GM12878 (cell line): ENCODE measurements around the gene BAZ2B. TPM values are rescaled to one million over a fixed set of nuclear protein-coding genes. Genes with fewer than 3 reads are reported as not detected.

Source experiments
- ATAC-seq: fragments of 200-7000 bp; cut with Tn5 transposase; 3 replicates; pipeline ENCODE4 v1.9.1; 2020; ENCODE audit warnings: mild to moderate bottlenecking, moderate library complexity
- BruUV-seq: library from RNA; stranded (reverse); fragments of 400-500 nt; replicated peaks from 2 replicates; lab custom pipeline; 2021; lab: Mats Ljungman, UMichigan
- CTCF ChIA-PET: fragments of 300-600 bp; sonication (Branson Sonifier 250); formaldehyde crosslinking; extraction: SDS; loops from one replicate; lab custom pipeline; 2021; ENCODE audit warnings: inconsistent platforms; lab: Yijun Ruan, JAX
- POLR2A ChIA-PET: fragments of 350-600 bp; formaldehyde crosslinking; extraction: SDS; loops from one replicate; lab custom pipeline; 2021; ENCODE audit warnings: inconsistent platforms; lab: Charles Lee
- RAD21 ChIA-PET: fragments of 300-600 bp; sonication (Branson Sonifier 250); formaldehyde crosslinking; loops from one replicate; lab custom pipeline; 2023; ENCODE audit warnings: antibody characterized with exemption; ENCODE audit not compliant: unreplicated experiment; lab: Charles Lee
- SMC1A ChIA-PET: fragments of 300-600 bp; sonication (Branson Sonifier 250); formaldehyde crosslinking; loops from one replicate; lab custom pipeline; 2023; ENCODE audit not compliant: unreplicated experiment, uncharacterized antibody; lab: Charles Lee
- DNase-seq: peaks from one replicate; pipeline ENCODE4 v3.0.0-alpha.2; 2011; ENCODE audit warnings: low read depth, low spot score
- FAIRE-seq: peaks from 3 replicates; lab custom pipeline; 2011; peaks lifted over from hg19 to GRCh38; lab: Jason Lieb, UNC
- H2AFZ ChIP-seq: 2 replicates; pipeline ENCODE4 v1.6.0; 2011; ENCODE audit warnings: low read depth, low read length, control low read depth; ENCODE audit not compliant: control insufficient read depth
- H3K27ac ChIP-seq: 2 replicates; pipeline ENCODE4 v1.5.1; 2011; ENCODE audit warnings: control low read depth; ENCODE audit not compliant: control insufficient read depth, insufficient read depth
- H3K27me3 ChIP-seq, 2 experiments: replicated peaks in 1 of 2; 2 replicates each; pipeline versions ENCODE4 v1.6.0 to v1.6.1; 2011; ENCODE audit warnings: low read length in 1 of 2; ENCODE audit not compliant: control insufficient read depth in 2 of 2, insufficient read depth in 2 of 2
- H3K36me3 ChIP-seq, 2 experiments: 2 replicates each; pipeline ENCODE4 v1.5.1; 2011; ENCODE audit warnings: low read length in 1 of 2; ENCODE audit not compliant: control insufficient read depth in 2 of 2, insufficient read depth in 2 of 2
- H3K4me1 ChIP-seq: 2 replicates; pipeline ENCODE4 v1.6.1; 2011; ENCODE audit warnings: mild to moderate bottlenecking, low read length, moderate library complexity, mixed read lengths; ENCODE audit not compliant: control insufficient read depth, insufficient read depth
- H3K4me2 ChIP-seq: 2 replicates; pipeline ENCODE4 v1.6.0; 2011; ENCODE audit warnings: control low read depth; ENCODE audit not compliant: control insufficient read depth, insufficient read depth
- H3K4me3 ChIP-seq: fragments of 200-600 bp; sonication (generic); 2 replicates; pipeline ENCODE4 v1.5.1; 2016
- H3K79me2 ChIP-seq: 2 replicates; pipeline ENCODE4 v1.6.0; 2011; ENCODE audit warnings: low read length; ENCODE audit not compliant: control insufficient read depth, insufficient read depth
- H3K9ac ChIP-seq: 2 replicates; pipeline ENCODE4 v1.8.0; 2011; ENCODE audit warnings: low read length, control low read depth, mixed read lengths; ENCODE audit not compliant: control insufficient read depth, insufficient read depth
- H3K9me3 ChIP-seq: replicated peaks from 3 replicates; pipeline ENCODE4 v1.5.1; 2011; ENCODE audit warnings: mild to moderate bottlenecking, low read length; ENCODE audit not compliant: control insufficient read depth, insufficient read depth
- H4K20me1 ChIP-seq: 2 replicates; pipeline ENCODE4 v1.6.0; 2011; ENCODE audit not compliant: control insufficient read depth, insufficient read depth
- BCL3 ChIP-seq: IDR thresholded peaks from 2 replicates; pipeline ENCODE4 v1.6.1; 2011; ENCODE audit warnings: borderline replicate concordance, low read depth, mild to moderate bottlenecking, moderate library complexity, low read length; ENCODE audit not compliant: insufficient read depth, poor library complexity, severe bottlenecking
- BHLHE40 ChIP-seq, 2 experiments: fragments of 450-650 bp in 1 of 2; IDR thresholded peaks; 2 replicates each; pipeline ENCODE4 v1.6.1; 2011 to 2017; ENCODE audit warnings: low read depth in 2 of 2, borderline replicate concordance in 1 of 2, improper control_type of control experiment in 1 of 2, low read length in 1 of 2, mild to moderate bottlenecking in 1 of 2
- DPF2 ChIP-seq: fragments of 450-650 bp; IDR thresholded peaks from 2 replicates; pipeline ENCODE4 v1.6.1; 2017; ENCODE audit warnings: mild to moderate bottlenecking
- E2F8 ChIP-seq: fragments of 450-650 bp; IDR thresholded peaks from 2 replicates; pipeline ENCODE4 v1.6.1; 2018; ENCODE audit warnings: mild to moderate bottlenecking, low read depth, moderate library complexity; ENCODE audit not compliant: partially characterized antibody
- MAX ChIP-seq: IDR thresholded peaks from 2 replicates; pipeline ENCODE4 v1.6.1; 2012; ENCODE audit warnings: low read depth, low read length, improper control_type of control experiment
- POU2F2 ChIP-seq: IDR thresholded peaks from 3 replicates; pipeline ENCODE4 v1.6.1; 2011; ENCODE audit warnings: low read depth, mild to moderate bottlenecking, low read length, borderline replicate concordance
- RELA ChIP-seq: fragments of 450-650 bp; IDR thresholded peaks from 2 replicates; pipeline ENCODE4 v1.8.0; 2014; ENCODE audit warnings: borderline replicate concordance; ENCODE audit not compliant: partially characterized antibody
- USF2 ChIP-seq: IDR thresholded peaks from 2 replicates; pipeline ENCODE4 v1.6.1; 2011; ENCODE audit warnings: low read depth, low read length, improper control_type of control experiment, borderline replicate concordance
- ZBTB33 ChIP-seq: fragments of 450-650 bp; IDR thresholded peaks from 2 replicates; pipeline ENCODE4 v1.6.1; 2017; ENCODE audit warnings: mild to moderate bottlenecking
- ZNF687 ChIP-seq: fragments of 450-650 bp; IDR thresholded peaks from 2 replicates; pipeline ENCODE4 v1.6.1; 2017; ENCODE audit warnings: mild to moderate bottlenecking, moderate library complexity
- WGBS: methylation state at CpG from one replicate; pipeline ENCODE4 v1.1.6; 2016; ENCODE audit warnings: low lambda C conversion rate; ENCODE audit not compliant: insufficient replicate concordance, insufficient coverage; ENCODE audit errors: missing lambda C conversion rate; 5-methylcytosine and 5-hydroxymethylcytosine counted together
- in situ Hi-C: fragments of 300-500 bp; cut with MboI; formaldehyde crosslinking; loops from 9 replicates; pipeline ENCODE4 v1.14.3; 2018; ENCODE audit warnings: mixed read lengths
- intact Hi-C: fragments of 100-400 bp; cut with micrococcal nuclease; formaldehyde crosslinking; loops from one replicate; pipeline ENCODE4 v1.14.2; 2022; ENCODE audit not compliant: unreplicated experiment
- polyA plus RNA-seq, 11 experiments: library from polyadenylated mRNA; depleted of rRNA in 4 of 11; unstranded in 6 of 11; stranded (reverse) in 5 of 11; fragments of >200 nt; fragmentation: Nextera tagmentation in 4 of 11; fragmentation: Illumina TruSeq in 1 of 11; extraction: Ambion mirVana in 4 of 11; extraction: Trizol in 1 of 11; gene quantifications; 1 replicate in 1 of 11; 2 replicates in 10 of 11; pipeline versions ENCODE4 v1.2.1 to v1.2.3, GENCODE V29; 2011 to 2016; ENCODE audit warnings: inconsistent platforms in 2 of 11, missing spikeins in 2 of 11, low read depth in 1 of 11
- total RNA-seq, 4 experiments: library from RNA; depleted of rRNA in 3 of 4; stranded (reverse); fragments of >200 nt in 3 of 4; fragmentation: Illumina TruSeq in 1 of 4; extraction: Trizol in 1 of 4; gene quantifications; 2 replicates each; pipeline versions ENCODE4 v1.2.1 to v1.2.3, GENCODE V29; 2013 to 2021

BAZ2B gene
- total and polyA plus RNA-seq, 10 of the 15 experiments (the other 5 are each of a cell fraction or from before 2014, with no cell fraction given) = 8.8 to 49.7 (median 24.7) TPM

GRCh38 chr2:159366538-159366937 is 249.8 kb downstream of the BAZ2B start:
- ATAC-seq (no peak), FAIRE-seq (no peak), DNase-seq (no peak)
- Histone ChIP-seq H3K4me2 (no peak overlapping the region), H3K4me1 (no peaks in the 10 kb centered on the region), H3K27me3 (no peaks in the 10 kb centered on the region), H3K79me2 (no peaks in the 10 kb centered on the region), H3K9me3 (no peaks in the 10 kb centered on the region), H3K27ac (no peak overlapping the region), H3K36me3 (no peaks in the 10 kb centered on the region; a peak in 2 of 4 replicates), H4K20me1 (no peaks in the 10 kb centered on the region), H3K9ac (no peak overlapping the region), H3K4me3 (no peak overlapping the region), H2AFZ (no peak overlapping the region)
- intact Hi-C loops (no loop called here), in situ Hi-C loops (no loop called here)
- ChIA-PET CTCF (no interaction called here), POLR2A (interaction anchor here (0.5 kb wide), 1 partner anchor 39 kb away, joined by 6 read pairs; no protein-coding TSS in a partner anchor), RAD21 (interaction anchor here (0.6 kb wide), 1 partner anchor 249 kb away, joined by 3 read pairs; no protein-coding TSS in a partner anchor), SMC1A (interaction anchor here (0.6 kb wide), 1 partner anchor 428 kb away, joined by 4 read pairs; no protein-coding TSS in a partner anchor)
- 100% methylated on average over 3 of the region's 3 CpGs for WGBS
- BruUV-seq = no TSS peak
- TF ChIP-seq RELA = no peak
- no peak for TF ChIP-seq E2F8
- TF ChIP-seq POU2F2 = no peak
- TF ChIP-seq ZBTB33 = no peak
- no peak for TF ChIP-seq BCL3
- no peak for TF ChIP-seq USF2
- TF ChIP-seq DPF2 = no peak
- TF ChIP-seq ZNF687 = no peak
- no peak for TF ChIP-seq MAX
- TF ChIP-seq BHLHE40 (IDR thresholded peaks at IDR 0.05; ENCODE audit: borderline replicate concordance in 1 of 2, low read depth in 2 of 2, low read length in 1 of 2) = no peak
